Activated CD4-positive, alpha-beta T cell treated with anti-CD3 and anti-CD28 coated beads for 4 hours (primary cell): ENCODE results near the gene TENT4A.

Experiments
- DNase-seq, 2 donors: peaks; one replicate each; pipeline ENCODE4 v3.0.0-alpha.2; 2020

Gene TENT4A

GRCh38 chr5:6733411-6734242 lies 20.4 kb downstream of the TENT4A start:
- DNase-seq = no peak

DNA sequence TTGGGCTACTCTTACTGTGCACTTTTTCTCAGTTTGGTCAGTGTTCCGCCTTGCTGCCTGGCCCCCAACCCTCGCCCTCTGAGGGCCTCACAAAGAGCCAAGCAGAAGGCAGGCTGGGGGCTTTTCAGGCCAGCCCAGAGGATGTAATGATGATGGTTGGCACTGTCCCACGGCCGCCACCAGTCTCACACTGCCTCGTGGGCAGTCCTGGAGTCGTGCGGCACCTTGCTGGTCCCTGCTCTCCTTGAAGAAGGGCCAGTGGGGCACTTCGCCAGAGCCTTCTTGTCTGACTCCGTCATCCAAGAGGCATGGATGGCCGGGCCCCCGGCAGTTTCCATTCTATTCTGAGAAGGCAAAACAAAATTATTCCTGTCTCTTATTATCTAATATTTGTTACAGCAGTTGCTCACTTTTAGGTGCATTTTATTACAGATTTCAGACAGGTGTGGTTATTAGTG lies 21.0 kb downstream of the TENT4A start:
- DNase-seq = no peak

DNA sequence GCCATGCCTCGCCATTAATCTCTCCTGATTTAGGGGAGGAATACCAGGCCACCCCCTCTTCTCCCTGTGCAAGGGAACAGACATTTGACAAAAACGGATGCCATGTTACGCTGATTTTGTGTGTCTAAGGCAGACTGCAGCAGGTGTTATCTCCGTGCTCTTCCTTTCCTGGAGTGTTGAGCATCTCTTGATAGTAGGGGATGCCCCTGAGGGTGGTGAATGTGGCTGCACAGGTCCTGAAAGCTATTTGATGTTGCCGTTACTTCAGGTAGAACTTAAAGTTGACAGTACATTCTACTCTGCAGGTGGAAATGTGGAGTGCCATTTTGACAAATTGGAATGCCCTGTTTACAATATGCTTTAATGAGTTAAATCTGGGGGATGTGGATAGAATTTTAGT lies 21.5 kb downstream of the TENT4A start:
- no peak for DNase-seq

GRCh38 chr5:6736106-6736505 lies 22.9 kb downstream of the TENT4A start:
- no peak for DNase-seq

DNA sequence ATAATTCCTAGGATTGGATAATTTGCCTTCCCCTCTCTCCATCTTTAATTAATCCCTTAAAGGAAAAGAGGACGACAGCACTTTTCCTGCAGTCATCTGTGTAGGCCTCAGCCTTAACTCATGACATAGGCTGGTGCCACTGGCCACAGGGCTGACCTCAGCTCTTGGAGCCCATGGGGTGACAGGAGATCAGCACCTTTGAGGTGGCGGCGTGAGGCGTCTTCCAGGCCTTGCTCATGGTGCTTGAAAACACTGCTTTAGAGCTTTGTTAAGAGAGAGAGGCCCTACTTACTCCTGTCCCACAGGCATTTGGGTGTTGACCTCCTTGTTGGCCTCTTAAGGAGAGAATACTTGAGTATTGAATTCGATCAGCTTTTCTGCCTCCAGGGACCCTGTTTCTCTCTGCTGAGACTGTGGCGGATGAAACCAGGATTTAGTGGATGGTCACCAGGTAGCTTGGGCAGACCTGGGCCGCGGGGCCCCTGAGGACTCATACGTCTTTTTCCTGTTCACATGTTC lies 23.4 kb downstream of the TENT4A start:
- DNase-seq = no peak

GRCh38 chr5:6737043-6737941 lies 24.1 kb downstream of the TENT4A start:
- no peak for DNase-seq

GRCh38 chr5:6739603-6740002 lies 26.4 kb downstream of the TENT4A start:
- no peak for DNase-seq

- DNase-seq = no peak
Observed at GRCh38 chr5:6740586-6741150, 27.4 kb downstream of the TENT4A start.

DNA sequence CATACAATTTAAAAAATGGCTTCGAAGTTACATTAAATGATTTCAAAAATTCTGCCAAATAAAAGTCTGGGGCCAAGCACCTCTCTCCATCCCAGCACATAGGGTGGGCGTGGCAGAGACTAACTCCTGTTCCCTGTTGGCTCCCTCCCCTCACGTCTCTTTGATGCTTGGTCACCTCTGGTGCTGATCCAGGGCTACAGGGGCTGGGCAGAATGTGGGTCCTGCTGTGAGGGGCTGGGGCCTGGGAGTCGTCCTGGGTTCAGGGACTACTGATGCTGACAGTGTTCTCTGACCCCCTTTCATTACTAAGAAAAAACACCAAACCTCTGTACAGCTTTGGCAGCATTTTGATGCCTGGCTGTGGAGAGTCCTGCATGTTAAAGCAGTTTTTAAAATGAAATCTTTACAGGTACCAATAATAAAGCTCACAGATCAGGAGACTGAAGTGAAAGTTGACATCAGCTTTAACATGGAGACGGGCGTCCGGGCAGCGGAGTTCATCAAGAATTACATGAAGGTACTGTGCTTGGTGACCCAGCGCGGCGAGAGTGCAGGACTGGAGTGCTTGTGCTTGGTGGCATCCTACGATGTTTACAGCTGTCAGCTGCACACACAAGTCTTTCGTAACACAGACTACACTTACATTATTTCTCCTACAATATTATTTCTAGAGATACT lies 29.0 kb downstream of the TENT4A start:
- no peak for DNase-seq

- no peak for DNase-seq
Observed at GRCh38 chr5:6743161-6743560, 29.9 kb downstream of the TENT4A start.

- DNase-seq = no peak
Observed at GRCh38 chr5:6744841-6745705, 31.8 kb downstream of the TENT4A start.

GRCh38 chr5:6745706-6746222 lies 32.5 kb downstream of the TENT4A start:
- peak; percentile 29 to 33 for DNase-seq

- no peak for DNase-seq
Observed at GRCh38 chr5:6746244-6746643, 33.0 kb downstream of the TENT4A start.

DNA sequence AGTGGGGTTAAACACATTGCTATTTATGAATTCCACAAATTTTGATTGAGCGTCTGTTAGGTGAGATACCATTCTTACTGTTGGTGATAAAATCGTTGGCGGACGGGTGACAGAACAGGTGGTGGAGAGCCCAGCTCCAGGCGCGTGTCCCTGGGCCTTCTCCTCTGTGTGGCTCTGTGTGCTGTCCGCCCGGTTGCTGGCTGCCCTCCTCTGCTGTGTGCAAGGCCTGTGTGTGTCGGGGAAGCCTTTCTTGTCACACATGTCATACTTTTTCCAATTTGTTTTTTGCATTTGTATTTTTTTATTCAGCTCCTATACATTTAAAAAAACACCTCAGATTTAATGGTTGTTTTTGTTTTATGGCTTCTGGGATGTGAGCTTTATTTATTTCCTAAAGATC lies 33.9 kb downstream of the TENT4A start:
- no peak for DNase-seq

- no peak for DNase-seq
Observed at GRCh38 chr5:6748142-6748541, 34.9 kb downstream of the TENT4A start.

DNA sequence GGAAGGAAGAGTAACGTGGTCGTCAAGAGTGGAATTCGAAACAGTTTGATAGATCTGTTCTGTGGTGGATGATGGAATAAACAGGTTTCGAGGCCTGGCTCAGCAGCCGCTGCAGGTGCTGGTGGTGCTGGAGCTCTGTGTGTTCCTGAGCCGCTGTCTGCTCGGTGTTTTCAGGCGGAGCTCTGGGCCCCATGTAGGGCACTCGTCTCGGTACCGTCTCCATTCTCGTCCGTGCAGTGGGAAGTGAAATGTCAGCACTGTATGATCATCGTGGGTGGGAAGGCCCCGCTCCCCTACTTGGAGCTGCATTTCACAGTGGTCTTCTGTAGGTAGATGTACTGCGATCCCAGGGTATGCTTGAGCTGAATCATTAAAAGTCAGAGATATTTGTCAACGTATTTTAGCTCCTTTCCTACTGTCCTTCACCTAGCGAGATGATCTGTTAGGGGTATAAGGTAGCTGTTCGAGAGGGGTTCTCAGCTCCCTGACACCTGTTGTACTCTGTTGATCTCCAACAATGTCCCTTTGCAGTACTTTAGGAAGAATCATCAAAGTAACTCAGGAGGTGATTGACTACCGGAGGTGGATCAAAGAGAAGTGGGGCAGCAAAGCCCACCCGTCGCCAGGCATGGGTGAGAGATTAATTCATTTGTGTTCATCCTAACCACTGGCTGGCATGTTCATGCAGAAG lies 35.9 kb downstream of the TENT4A start:
- DNase-seq = no peak

DNA sequence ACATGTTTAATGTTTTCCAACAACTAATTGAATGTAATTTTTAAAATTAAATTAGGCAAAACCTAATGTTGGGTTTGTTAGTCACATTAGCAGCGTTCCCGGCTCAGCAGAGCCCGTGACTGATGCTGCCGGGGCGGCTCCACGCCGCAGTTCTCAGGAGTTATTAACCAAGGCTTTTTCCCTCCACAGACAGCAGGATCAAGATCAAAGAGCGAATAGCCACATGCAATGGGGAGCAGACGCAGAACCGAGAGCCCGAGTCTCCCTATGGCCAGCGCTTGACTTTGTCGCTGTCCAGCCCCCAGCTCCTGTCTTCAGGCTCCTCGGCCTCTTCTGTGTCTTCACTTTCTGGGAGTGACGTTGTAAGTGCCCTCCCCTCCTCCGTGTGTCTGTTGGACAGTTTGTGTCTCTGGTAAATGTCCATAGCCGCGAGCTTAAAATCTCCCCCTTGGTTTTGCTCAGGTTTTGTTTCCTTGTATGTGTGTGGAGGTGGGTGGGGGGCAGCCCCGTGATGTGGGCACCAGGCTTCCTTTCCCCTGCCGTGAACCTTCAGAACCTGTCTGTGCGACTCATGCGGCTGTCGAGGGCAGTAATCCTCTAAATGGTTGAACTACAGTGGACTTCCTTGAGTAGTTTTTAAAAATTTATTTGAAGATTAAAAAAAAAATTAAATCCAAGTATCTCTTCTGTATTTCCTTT lies 37.1 kb downstream of the TENT4A start:
- DNase-seq = no peak

- no peak for DNase-seq
Observed at GRCh38 chr5:6750951-6751685, 37.9 kb downstream of the TENT4A start.

DNA sequence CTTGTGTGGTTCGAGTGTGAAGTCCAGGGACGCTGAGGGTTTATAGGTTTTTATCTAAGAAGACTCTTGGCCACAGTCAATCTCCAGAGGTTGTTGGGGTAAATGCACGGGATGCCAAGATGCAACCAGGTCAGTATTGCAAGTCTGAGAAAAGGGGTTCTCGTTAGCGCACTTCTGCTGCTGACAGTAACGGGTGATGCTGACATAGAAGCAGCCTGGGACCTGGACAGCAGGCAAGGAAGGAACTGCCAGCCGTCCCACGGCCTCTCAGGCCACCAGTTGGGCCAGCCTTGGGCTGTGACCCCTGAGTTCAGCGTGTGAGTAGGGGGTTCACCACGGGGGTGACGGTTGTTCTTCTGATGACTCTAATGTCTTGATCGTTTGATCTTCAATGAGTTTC lies 39.0 kb downstream of the TENT4A start:
- DNase-seq = no peak
